K562 (cell line): ENCODE results near the gene UBA7.

Source experiments
- BHLHE40 ChIP-seq: IDR thresholded peaks from 2 replicates; pipeline ENCODE4 v1.6.1; 2011; ENCODE audit warnings: low read length, improper control_type of control experiment
- ELF4 ChIP-seq: fragments of 450-650 bp; formaldehyde crosslinking; IDR thresholded peaks from 2 replicates; pipeline ENCODE4 v1.4.0; 2022; ENCODE audit warnings: missing genetic modification characterization
- EZH2 ChIP-seq: IDR thresholded peaks from 2 replicates; pipeline ENCODE4 v1.6.1; 2012; ENCODE audit warnings: low read depth, mild to moderate bottlenecking, inconsistent platforms, low read length, borderline replicate concordance
- KDM2B ChIP-seq: fragments of 250-450 bp; sonication (Bioruptor Pico); IDR thresholded peaks from 2 replicates; pipeline ENCODE4 v1.8.0; 2021; ENCODE audit warnings: mild to moderate bottlenecking, moderate library complexity
- SMAD2 ChIP-seq: fragments of 150-350 bp; IDR thresholded peaks from 2 replicates; pipeline ENCODE4 v1.6.1; 2014; ENCODE audit warnings: low read depth, mild to moderate bottlenecking, low read length
- YY1 ChIP-seq, 3 experiments: IDR thresholded peaks; 2 replicates each; pipeline ENCODE4 v1.6.1; 2011; ENCODE audit warnings: low read length in 2 of 3, mild to moderate bottlenecking in 2 of 3, moderate library complexity in 2 of 3, borderline replicate concordance in 1 of 3, control low read depth in 1 of 3, low read depth in 1 of 3; ENCODE audit not compliant: insufficient read depth in 3 of 3, insufficient replicate concordance in 2 of 3, control insufficient read depth in 1 of 3, insufficient read length in 1 of 3; ENCODE audit errors: extremely low read depth in 1 of 3
- ZNF785 ChIP-seq: fragments of 250-450 bp; sonication (Bioruptor Pico); IDR thresholded peaks from 2 replicates; pipeline ENCODE4 v1.4.0; 2020; ENCODE audit warnings: mild to moderate bottlenecking
- TF ChIP-seq, protein P1 (sequence below), 3 experiments: fragments of 200-800 bp in 1 of 3; fragments of 250-450 bp in 1 of 3; fragments of 450-650 bp in 1 of 3; sonication (Bioruptor Pico) in 1 of 3; sonication (Bioruptor generic) in 1 of 3; formaldehyde crosslinking in 1 of 3; IDR thresholded peaks; 2 replicates each; pipeline versions ENCODE4 v1.6.1 to v1.8.0; 2016 to 2022; ENCODE audit warnings: mild to moderate bottlenecking in 2 of 3, missing genetic modification characterization in 2 of 3, missing compliant biosample characterization in 1 of 3, moderate library complexity in 1 of 3
- TF ChIP-seq, protein P2 (sequence below): IDR thresholded peaks from 2 replicates; pipeline ENCODE4 v1.6.1; 2012; ENCODE audit warnings: low read depth, low read length, improper control_type of control experiment, borderline replicate concordance
- TF ChIP-seq, protein P3 (sequence below): sonication (generic); formaldehyde crosslinking; IDR thresholded peaks from 2 replicates; pipeline ENCODE4 v1.8.0; 2022; ENCODE audit warnings: missing genetic modification reagents, mild to moderate bottlenecking, borderline replicate concordance

DNA sequence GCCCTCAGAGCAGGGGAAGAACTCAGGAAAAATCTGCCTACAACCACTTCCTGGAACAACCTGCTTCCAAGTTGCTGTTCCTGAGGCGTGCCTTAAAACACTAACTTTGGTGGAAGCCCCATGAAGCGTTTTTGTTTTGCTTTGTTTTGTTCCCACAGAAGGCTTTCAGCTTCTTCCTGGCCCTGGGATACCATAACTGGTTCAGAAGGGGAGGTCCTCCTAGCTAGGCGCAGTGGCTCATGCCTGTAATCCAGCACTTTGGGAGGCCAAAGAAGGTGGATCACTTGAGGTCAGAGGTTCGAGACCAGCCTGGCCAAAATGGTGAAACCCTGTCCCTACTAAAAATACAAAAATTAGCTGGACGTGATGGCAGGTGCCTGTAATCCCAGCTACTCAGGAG, 26.2 kb downstream of the UBA7 start:
- TF ChIP-seq YY1 (IDR thresholded peaks at IDR 0.05; ENCODE audit: borderline replicate concordance in 1 of 3, control insufficient read depth in 1 of 3, extremely low read depth in 1 of 3, insufficient read depth in 3 of 3, insufficient read length in 1 of 3, insufficient replicate concordance in 2 of 3, low read depth in 1 of 3, low read length in 2 of 3) (no peak), ZNF785 (CRISPR knock-in tag) (no peak), EZH2 (no peak), BHLHE40 (no peak), SMAD2 (no peak), ELF4 (CRISPR knock-in tag) (no peak), KDM2B (no peak)
- TF ChIP-seq, protein P1, sequence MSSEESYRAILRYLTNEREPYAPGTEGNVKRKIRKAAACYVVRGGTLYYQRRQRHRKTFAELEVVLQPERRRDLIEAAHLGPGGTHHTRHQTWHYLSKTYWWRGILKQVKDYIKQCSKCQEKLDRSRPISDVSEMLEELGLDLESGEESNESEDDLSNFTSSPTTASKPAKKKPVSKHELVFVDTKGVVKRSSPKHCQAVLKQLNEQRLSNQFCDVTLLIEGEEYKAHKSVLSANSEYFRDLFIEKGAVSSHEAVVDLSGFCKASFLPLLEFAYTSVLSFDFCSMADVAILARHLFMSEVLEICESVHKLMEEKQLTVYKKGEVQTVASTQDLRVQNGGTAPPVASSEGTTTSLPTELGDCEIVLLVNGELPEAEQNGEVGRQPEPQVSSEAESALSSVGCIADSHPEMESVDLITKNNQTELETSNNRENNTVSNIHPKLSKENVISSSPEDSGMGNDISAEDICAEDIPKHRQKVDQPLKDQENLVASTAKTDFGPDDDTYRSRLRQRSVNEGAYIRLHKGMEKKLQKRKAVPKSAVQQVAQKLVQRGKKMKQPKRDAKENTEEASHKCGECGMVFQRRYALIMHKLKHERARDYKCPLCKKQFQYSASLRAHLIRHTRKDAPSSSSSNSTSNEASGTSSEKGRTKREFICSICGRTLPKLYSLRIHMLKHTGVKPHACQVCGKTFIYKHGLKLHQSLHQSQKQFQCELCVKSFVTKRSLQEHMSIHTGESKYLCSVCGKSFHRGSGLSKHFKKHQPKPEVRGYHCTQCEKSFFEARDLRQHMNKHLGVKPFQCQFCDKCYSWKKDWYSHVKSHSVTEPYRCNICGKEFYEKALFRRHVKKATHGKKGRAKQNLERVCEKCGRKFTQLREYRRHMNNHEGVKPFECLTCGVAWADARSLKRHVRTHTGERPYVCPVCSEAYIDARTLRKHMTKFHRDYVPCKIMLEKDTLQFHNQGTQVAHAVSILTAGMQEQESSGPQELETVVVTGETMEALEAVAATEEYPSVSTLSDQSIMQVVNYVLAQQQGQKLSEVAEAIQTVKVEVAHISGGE (CRISPR knock-in tag; IDR thresholded peaks at IDR 0.05): no peak
- TF ChIP-seq, protein P2, sequence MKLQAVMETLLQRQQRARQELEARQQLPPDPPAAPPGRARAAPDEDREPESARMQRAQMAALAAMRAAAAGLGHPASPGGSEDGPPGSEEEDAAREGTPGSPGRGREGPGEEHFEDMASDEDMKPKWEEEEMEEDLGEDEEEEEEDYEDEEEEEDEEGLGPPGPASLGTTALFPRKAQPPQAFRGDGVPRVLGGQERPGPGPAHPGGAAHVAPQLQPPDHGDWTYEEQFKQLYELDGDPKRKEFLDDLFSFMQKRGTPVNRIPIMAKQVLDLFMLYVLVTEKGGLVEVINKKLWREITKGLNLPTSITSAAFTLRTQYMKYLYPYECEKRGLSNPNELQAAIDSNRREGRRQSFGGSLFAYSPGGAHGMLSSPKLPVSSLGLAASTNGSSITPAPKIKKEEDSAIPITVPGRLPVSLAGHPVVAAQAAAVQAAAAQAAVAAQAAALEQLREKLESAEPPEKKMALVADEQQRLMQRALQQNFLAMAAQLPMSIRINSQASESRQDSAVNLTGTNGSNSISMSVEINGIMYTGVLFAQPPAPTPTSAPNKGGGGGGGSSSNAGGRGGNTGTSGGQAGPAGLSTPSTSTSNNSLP: no peak
- TF ChIP-seq, protein P3, sequence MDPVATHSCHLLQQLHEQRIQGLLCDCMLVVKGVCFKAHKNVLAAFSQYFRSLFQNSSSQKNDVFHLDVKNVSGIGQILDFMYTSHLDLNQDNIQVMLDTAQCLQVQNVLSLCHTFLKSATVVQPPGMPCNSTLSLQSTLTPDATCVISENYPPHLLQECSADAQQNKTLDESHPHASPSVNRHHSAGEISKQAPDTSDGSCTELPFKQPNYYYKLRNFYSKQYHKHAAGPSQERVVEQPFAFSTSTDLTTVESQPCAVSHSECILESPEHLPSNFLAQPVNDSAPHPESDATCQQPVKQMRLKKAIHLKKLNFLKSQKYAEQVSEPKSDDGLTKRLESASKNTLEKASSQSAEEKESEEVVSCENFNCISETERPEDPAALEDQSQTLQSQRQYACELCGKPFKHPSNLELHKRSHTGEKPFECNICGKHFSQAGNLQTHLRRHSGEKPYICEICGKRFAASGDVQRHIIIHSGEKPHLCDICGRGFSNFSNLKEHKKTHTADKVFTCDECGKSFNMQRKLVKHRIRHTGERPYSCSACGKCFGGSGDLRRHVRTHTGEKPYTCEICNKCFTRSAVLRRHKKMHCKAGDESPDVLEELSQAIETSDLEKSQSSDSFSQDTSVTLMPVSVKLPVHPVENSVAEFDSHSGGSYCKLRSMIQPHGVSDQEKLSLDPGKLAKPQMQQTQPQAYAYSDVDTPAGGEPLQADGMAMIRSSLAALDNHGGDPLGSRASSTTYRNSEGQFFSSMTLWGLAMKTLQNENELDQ (CRISPR knock-in tag): no peak
